Measurements from ENCODE around the gene ZNF101. TPM values are rescaled to one million over a fixed set of nuclear protein-coding genes. Genes with fewer than 3 reads are reported as not detected.

Gene ZNF101
- total RNA-seq, 1 donor from 2014 or later = 8.3 TPM

GRCh38 chr19:19704836-19705235, 36.2 kb downstream of the ZNF101 start:
- H3K27me3 Mint-ChIP-seq (ENCODE audit: low read depth) = no peaks in the 10 kb centered on the region
- no peaks in the 10 kb centered on the region for H3K4me1 Mint-ChIP-seq
- no peak for DNase-seq (ENCODE audit: low spot score in 2 of 2, unreplicated experiment in 2 of 2)
- H3K4me3 Mint-ChIP-seq = no peak overlapping the region
- peaks cover 80% of the 10 kb centered on the region for H3K36me3 Mint-ChIP-seq
- H3K9me3 Mint-ChIP-seq = peaks cover 65% of the 10 kb centered on the region
- no peak overlapping the region for H3K27ac Mint-ChIP-seq
- TF ChIP-seq CTCF (IDR thresholded peaks at IDR 0.05; ENCODE audit: unreplicated experiment) = no peak

- Mint-ChIP-seq H3K4me3 (no peak overlapping the region), H3K9me3 (peaks cover 62% of the 10 kb centered on the region), H3K36me3 (peaks cover 86% of the 10 kb centered on the region), H3K27me3 (ENCODE audit: low read depth) (no peaks in the 10 kb centered on the region), H3K4me1 (no peaks in the 10 kb centered on the region), H3K27ac (no peak overlapping the region)
- no peak for DNase-seq (ENCODE audit: low spot score in 2 of 2, unreplicated experiment in 2 of 2)
- TF ChIP-seq CTCF (IDR thresholded peaks at IDR 0.05; ENCODE audit: unreplicated experiment) = no peak
These were observed 41.9 kb downstream of the ZNF101 start for GRCh38 chr19:19710506-19710905.

GRCh38 chr19:19711306-19711933, 42.8 kb downstream of the ZNF101 start:
- H3K4me1 Mint-ChIP-seq = no peaks in the 10 kb centered on the region
- peaks cover 63% of the 10 kb centered on the region for H3K9me3 Mint-ChIP-seq
- H3K36me3 Mint-ChIP-seq = peaks cover 88% of the 10 kb centered on the region
- H3K27ac Mint-ChIP-seq = no peak overlapping the region
- no peak for DNase-seq (ENCODE audit: low spot score in 2 of 2, unreplicated experiment in 2 of 2)
- H3K27me3 Mint-ChIP-seq (ENCODE audit: low read depth) = no peaks in the 10 kb centered on the region
- no peak overlapping the region for H3K4me3 Mint-ChIP-seq
- TF ChIP-seq CTCF (IDR thresholded peaks at IDR 0.05; ENCODE audit: unreplicated experiment) = no peak

GRCh38 chr19:19711934-19712828, 43.5 kb downstream of the ZNF101 start:
- H3K27me3 Mint-ChIP-seq (ENCODE audit: low read depth) = no peaks in the 10 kb centered on the region
- peaks cover 64% of the 10 kb centered on the region for H3K9me3 Mint-ChIP-seq
- no peak overlapping the region for H3K27ac Mint-ChIP-seq
- H3K36me3 Mint-ChIP-seq = peaks cover 89% of the 10 kb centered on the region
- TF ChIP-seq CTCF (IDR thresholded peaks at IDR 0.05; ENCODE audit: unreplicated experiment) = no peak
- no peak for DNase-seq (ENCODE audit: low spot score in 2 of 2, unreplicated experiment in 2 of 2)
- H3K4me1 Mint-ChIP-seq = no peaks in the 10 kb centered on the region
- H3K4me3 Mint-ChIP-seq = no peak overlapping the region

- peaks cover 71% of the 10 kb centered on the region for H3K9me3 Mint-ChIP-seq
- no peaks in the 10 kb centered on the region for H3K27me3 Mint-ChIP-seq (ENCODE audit: low read depth)
- DNase-seq (ENCODE audit: low spot score in 2 of 2, unreplicated experiment in 2 of 2) = no peak
- H3K4me3 Mint-ChIP-seq = no peak overlapping the region
- H3K27ac Mint-ChIP-seq = no peak overlapping the region
- peaks cover 75% of the 10 kb centered on the region for H3K36me3 Mint-ChIP-seq
- H3K4me1 Mint-ChIP-seq = no peaks in the 10 kb centered on the region
- TF ChIP-seq CTCF (IDR thresholded peaks at IDR 0.05; ENCODE audit: unreplicated experiment) = no peak
These were observed 51.2 kb downstream of the ZNF101 start for GRCh38 chr19:19719798-19720197.

Data from mesothelial cell of epicardium (in vitro differentiated cells).